Spleen (tissue), 11 donors: ENCODE results near the gene RAPGEF6. TPM values are rescaled to one million over a fixed set of nuclear protein-coding genes. Genes with fewer than 3 reads are reported as not detected.
A peak's percentile ranks its signal among the peaks of the same experiment; 100 is the strongest.

Source experiments
- DNase-seq: peaks from one replicate; pipeline ENCODE4 v3.0.0-alpha.2; 2020
- H3K27ac ChIP-seq, 8 donors: fragments of 200-600 bp; sonication (generic) in 7 of 8; 1 replicate in 4 of 8; 2 replicates in 4 of 8; pipeline versions ENCODE4 v1.5.0 to v1.8.0; 2016 to 2021; ENCODE audit warnings: inconsistent platforms in 4 of 8, mild to moderate bottlenecking in 4 of 8, moderate library complexity in 1 of 8
- H3K27me3 ChIP-seq, 7 donors: fragments of 200-600 bp; sonication (generic) in 6 of 7; replicated peaks in 1 of 7; 1 replicate in 4 of 7; 2 replicates in 3 of 7; pipeline versions ENCODE4 v1.5.0 to v1.8.0; 2016 to 2021; ENCODE audit warnings: inconsistent platforms in 3 of 7, mild to moderate bottlenecking in 1 of 7
- H3K36me3 ChIP-seq, 6 donors: fragments of 200-600 bp; sonication (generic) in 5 of 6; 1 replicate in 4 of 6; 2 replicates in 2 of 6; pipeline versions ENCODE4 v1.5.0 to v1.8.0; 2016 to 2021; ENCODE audit warnings: inconsistent platforms in 2 of 6
- H3K4me1 ChIP-seq, 6 donors: fragments of 200-600 bp; sonication (generic) in 5 of 6; 1 replicate in 3 of 6; 2 replicates in 3 of 6; pipeline versions ENCODE4 v1.5.0 to v1.8.0; 2016 to 2021; ENCODE audit warnings: inconsistent platforms in 3 of 6
- H3K4me3 ChIP-seq, 8 donors: fragments of 200-600 bp; sonication (generic) in 7 of 8; 1 replicate in 4 of 8; 2 replicates in 4 of 8; pipeline versions ENCODE4 v1.5.0 to v1.8.0; 2016 to 2021; ENCODE audit warnings: inconsistent platforms in 4 of 8, mild to moderate bottlenecking in 4 of 8, moderate library complexity in 2 of 8
- H3K9me3 ChIP-seq, 8 donors: fragments of 200-600 bp; sonication (generic) in 7 of 8; 1 replicate in 4 of 8; 2 replicates in 4 of 8; pipeline versions ENCODE4 v1.5.0 to v1.8.0; 2016 to 2021; ENCODE audit warnings: inconsistent platforms in 4 of 8
- CTCF ChIP-seq, 11 experiments: fragments of 200-600 bp in 7 of 11; fragments of 450-650 bp in 4 of 11; sonication (generic) in 4 of 11; IDR thresholded peaks in 8 of 11; conservative IDR thresholded peaks in 3 of 11; 1 replicate in 7 of 11; 2 replicates in 4 of 11; pipeline versions ENCODE4 v1.4.0 to v1.8.0; 2016 to 2021; ENCODE audit warnings: antibody characterized with exemption in 11 of 11, inconsistent platforms in 4 of 11, mild to moderate bottlenecking in 1 of 11
- POLR2A ChIP-seq, 3 donors: fragments of 450-650 bp; IDR thresholded peaks; one replicate each; pipeline ENCODE4 v1.5.1; 2017; ENCODE audit warnings: antibody characterized with exemption in 3 of 3, mild to moderate bottlenecking in 1 of 3
- POLR2AphosphoS5 ChIP-seq, 3 donors: sonication (generic); formaldehyde crosslinking; IDR thresholded peaks; one replicate each; pipeline ENCODE4 v1.5.1; 2017; ENCODE audit warnings: antibody characterized with exemption in 3 of 3
- WGBS, 5 donors: extraction: QIAGEN DNeasy Blood & Tissue Kit in 3 of 5; methylation state at CpG; one replicate each; pipeline versions ENCODE4 v1.1.5 to v1.1.7; 2013 to 2018; 5-methylcytosine and 5-hydroxymethylcytosine counted together
- intact Hi-C: fragments of 100-400 bp; cut with DNase I; formaldehyde crosslinking; loops from one replicate; pipeline ENCODE4 v1.15.0; 2023; ENCODE audit warnings: low total_unique reads
- polyA plus RNA-seq, 3 donors: library from polyadenylated mRNA; stranded (reverse); fragments of 200-250 nt; gene quantifications; one replicate each; pipeline ENCODE4 v1.2.1, GENCODE V29; 2013
- total RNA-seq, 7 donors: library from RNA; depleted of rRNA in 3 of 7; stranded (reverse); fragments of >200 nt in 3 of 7; fragmentation: NEBNext Ultra II Directional in 4 of 7; extraction: Animal tissue kit (Norgen Biotek cat#: 25700) in 4 of 7; gene quantifications; one replicate each; pipeline versions ENCODE4 v1.1.0 to v1.2.1, GENCODE V29; 2016 to 2021
- donor health status: healthy with polysubstance abuse.
- donor health status: DM: no; HTN: no; CAD: no; lungs with moderate emphysema.
- donor health status: DM: no; HTN: no; CAD: no.
- donor health status: Bipolar disorder and iron deficiency.
- donor health status: healthy.
- donor health status: DM: no; HTN: no; CAD: no.
- donor health status: DM: yes; HTN: yes; CAD: no.

RAPGEF6 gene
- total and polyA plus RNA-seq, 10 donors = 3.8 to 56.4 (median 43.2) TPM

GRCh38 chr5:131379723-131380122 lies 255.3 kb downstream of the RAPGEF6 start:
- WGBS, 5 donors = 2 to 12% (median 4%) methylated on average over 7 of the region's 7 CpGs
- no peaks in the 10 kb centered on the region for H3K9me3 ChIP-seq
- DNase-seq = no peak
- H3K27me3 ChIP-seq = no peaks in the 10 kb centered on the region
- H3K27ac ChIP-seq = peak overlapping the region; percentile 85 to 96 (median 93)
- intact Hi-C loops = loop anchor here (10.0 kb wide), 2 partner anchors 105 to 215 kb away; partner anchors contain the start of gene HINT1
- no peaks in the 10 kb centered on the region for H3K36me3 ChIP-seq
- peaks cover 80 to 100% (median 92%) of the 10 kb centered on the region in 6 donors for H3K4me1 ChIP-seq
- TF ChIP-seq POLR2AphosphoS5 (IDR thresholded peaks at IDR 0.05) (peak in 2 of 3 donors; percentile 79 to 85), CTCF (IDR thresholded peaks at IDR 0.05 in 8 of 11, conservative IDR thresholded peaks at IDR 0.05 in 3 of 11) (peak in 1 of 11 experiments; percentile 13), POLR2A (IDR thresholded peaks at IDR 0.05) (peak in 1 of 3 donors; percentile 65)
- peak overlapping the region in 1 of 8 donors; percentile 31 for H3K4me3 ChIP-seq

- peaks cover 82 to 100% (median 97%) of the 10 kb centered on the region in 6 donors for H3K4me1 ChIP-seq
- intact Hi-C loops = no loop called here
- peak overlapping the region; percentile 85 to 96 (median 93) for H3K27ac ChIP-seq
Measured at GRCh38 chr5:131378721-131379541, 256.1 kb downstream of the RAPGEF6 start.

GRCh38 chr5:131377785-131378325 lies 257.2 kb downstream of the RAPGEF6 start:
- no peaks in the 10 kb centered on the region for H3K9me3 ChIP-seq
- intact Hi-C loops = no loop called here
- peak overlapping the region; percentile 85 to 96 (median 93) for H3K27ac ChIP-seq
- no peaks in the 10 kb centered on the region for H3K27me3 ChIP-seq
- no peak overlapping the region for H3K4me3 ChIP-seq
- DNase-seq = no peak
- no peaks in the 10 kb centered on the region for H3K36me3 ChIP-seq
- TF ChIP-seq CTCF (IDR thresholded peaks at IDR 0.05 in 8 of 11, conservative IDR thresholded peaks at IDR 0.05 in 3 of 11) = no peak
- TF ChIP-seq POLR2A (IDR thresholded peaks at IDR 0.05) = no peak
- no peak for TF ChIP-seq POLR2AphosphoS5 (IDR thresholded peaks at IDR 0.05)
- H3K4me1 ChIP-seq = peaks cover 76 to 100% (median 99%) of the 10 kb centered on the region in 6 donors
- 58 to 71% (median 66%) methylated on average over 2 of the region's 2 CpGs for WGBS, 5 donors

More at GRCh38 chr5:131378721-131379541, 256.1 kb downstream of the RAPGEF6 start:
- TF ChIP-seq POLR2AphosphoS5 (IDR thresholded peaks at IDR 0.05) = no peak
- TF ChIP-seq POLR2A (IDR thresholded peaks at IDR 0.05) = no peak
- TF ChIP-seq CTCF (IDR thresholded peaks at IDR 0.05 in 8 of 11, conservative IDR thresholded peaks at IDR 0.05 in 3 of 11) = no peak
- DNase-seq = no peak
- Histone ChIP-seq H3K4me3 (peak overlapping the region in 1 of 8 donors; percentile 31), H3K27me3 (no peaks in the 10 kb centered on the region), H3K9me3 (no peaks in the 10 kb centered on the region), H3K36me3 (no peaks in the 10 kb centered on the region)

DNA sequence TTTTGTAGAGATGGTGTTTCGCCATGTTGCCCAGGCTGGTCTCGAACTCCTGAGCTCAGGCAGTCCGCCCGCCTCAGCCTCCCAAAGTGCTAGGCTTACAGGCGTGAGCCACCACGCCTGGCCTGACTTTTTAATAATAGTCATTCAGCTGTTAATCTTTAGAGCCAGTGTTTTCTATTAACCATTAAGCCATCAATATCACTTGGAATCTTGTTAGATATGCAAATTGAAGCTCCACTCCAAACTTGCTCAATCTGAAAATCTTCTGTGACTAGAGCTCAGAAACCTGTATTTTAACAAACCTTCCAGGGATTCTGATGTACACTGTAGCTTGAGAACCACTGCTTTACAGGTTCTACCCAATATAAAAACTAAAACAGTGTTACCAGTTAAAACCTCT lies 257.7 kb downstream of the RAPGEF6 start:
- TF ChIP-seq CTCF (IDR thresholded peaks at IDR 0.05 in 8 of 11, conservative IDR thresholded peaks at IDR 0.05 in 3 of 11) = no peak
- no peak for TF ChIP-seq POLR2AphosphoS5 (IDR thresholded peaks at IDR 0.05)
- no peak for TF ChIP-seq POLR2A (IDR thresholded peaks at IDR 0.05)
- no peak overlapping the region for H3K4me3 ChIP-seq
- WGBS, 5 donors = 95 to 99% (median 99%) methylated on average over 6 of the region's 6 CpGs
- DNase-seq = no peak
- H3K27ac ChIP-seq = peak overlapping the region in 7 of 8 donors; percentile 89 to 96 (median 93)
- no peaks in the 10 kb centered on the region for H3K9me3 ChIP-seq
- peaks cover 74 to 100% (median 99%) of the 10 kb centered on the region in 6 donors for H3K4me1 ChIP-seq
- H3K36me3 ChIP-seq = no peaks in the 10 kb centered on the region
- intact Hi-C loops = no loop called here
- no peaks in the 10 kb centered on the region for H3K27me3 ChIP-seq
